ENCODE measurements around the gene KIAA0825. TPM values are rescaled to one million over a fixed set of nuclear protein-coding genes. Genes with fewer than 3 reads are reported as not detected.

Gene KIAA0825
- total RNA-seq, 3 donors from 2014 or later (not counting 1 experiment from before 2014, with no cell fraction given) = 2.4 to 5.0 (median 4.8) TPM

DNA sequence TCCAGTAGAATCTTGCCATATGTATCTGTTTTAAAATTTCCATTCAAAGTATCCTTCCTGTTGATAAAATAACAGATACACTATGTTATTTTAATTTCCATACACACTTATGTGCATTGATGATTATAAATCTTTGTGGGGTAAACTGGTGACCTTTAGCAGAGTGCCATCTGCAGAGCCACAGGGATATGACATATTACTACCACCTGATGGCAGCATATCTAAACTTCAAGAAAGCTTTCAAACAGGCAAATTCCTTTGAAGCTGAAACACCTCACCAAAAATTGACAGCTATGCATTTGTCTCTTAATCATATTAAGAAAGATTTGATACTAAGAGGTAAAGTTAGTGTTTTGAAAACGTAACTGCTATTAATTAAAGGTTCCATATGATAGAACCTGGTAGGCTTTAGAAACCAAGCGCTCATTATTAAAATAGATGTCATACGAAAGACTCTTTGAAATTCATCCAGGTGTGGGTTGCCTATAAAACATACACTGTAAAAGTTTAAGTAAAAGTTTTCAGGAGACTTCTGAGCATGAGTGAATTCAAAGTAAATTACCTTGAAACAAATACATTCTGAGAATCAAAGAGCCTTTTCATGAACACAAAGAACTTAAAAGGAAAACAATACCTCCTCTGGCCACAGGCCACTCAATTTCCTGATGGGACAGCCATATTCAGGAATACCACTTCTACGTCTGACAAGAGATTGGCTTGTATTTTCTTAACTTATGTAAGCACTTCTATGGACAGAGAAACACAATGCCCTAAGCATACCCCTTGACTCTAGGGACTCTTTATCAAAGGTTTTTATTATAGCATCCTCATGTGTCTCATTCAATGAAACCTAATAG, 93.3 kb downstream of the KIAA0825 start:
- Mint-ChIP-seq H3K4me1 (no peaks in the 10 kb centered on the region), H3K4me3 (no peak overlapping the region), H3K36me3 (no peaks in the 10 kb centered on the region), H3K27ac (no peak overlapping the region), H3K9me3 (no peaks in the 10 kb centered on the region), H3K27me3 (ENCODE audit: low read depth in 2 of 2) (no peaks in the 10 kb centered on the region)
- TF ChIP-seq, protein P1, sequence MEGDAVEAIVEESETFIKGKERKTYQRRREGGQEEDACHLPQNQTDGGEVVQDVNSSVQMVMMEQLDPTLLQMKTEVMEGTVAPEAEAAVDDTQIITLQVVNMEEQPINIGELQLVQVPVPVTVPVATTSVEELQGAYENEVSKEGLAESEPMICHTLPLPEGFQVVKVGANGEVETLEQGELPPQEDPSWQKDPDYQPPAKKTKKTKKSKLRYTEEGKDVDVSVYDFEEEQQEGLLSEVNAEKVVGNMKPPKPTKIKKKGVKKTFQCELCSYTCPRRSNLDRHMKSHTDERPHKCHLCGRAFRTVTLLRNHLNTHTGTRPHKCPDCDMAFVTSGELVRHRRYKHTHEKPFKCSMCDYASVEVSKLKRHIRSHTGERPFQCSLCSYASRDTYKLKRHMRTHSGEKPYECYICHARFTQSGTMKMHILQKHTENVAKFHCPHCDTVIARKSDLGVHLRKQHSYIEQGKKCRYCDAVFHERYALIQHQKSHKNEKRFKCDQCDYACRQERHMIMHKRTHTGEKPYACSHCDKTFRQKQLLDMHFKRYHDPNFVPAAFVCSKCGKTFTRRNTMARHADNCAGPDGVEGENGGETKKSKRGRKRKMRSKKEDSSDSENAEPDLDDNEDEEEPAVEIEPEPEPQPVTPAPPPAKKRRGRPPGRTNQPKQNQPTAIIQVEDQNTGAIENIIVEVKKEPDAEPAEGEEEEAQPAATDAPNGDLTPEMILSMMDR (IDR thresholded peaks at IDR 0.05) = peak; percentile 66
- Histone ChIP-seq H3K27me3 (ENCODE audit: control insufficient read depth, insufficient read depth, low read length) (no peaks in the 10 kb centered on the region), H3K4me3 (ENCODE audit: low read length) (no peak overlapping the region), H3K36me3 (ENCODE audit: control insufficient read depth, insufficient read depth, low read length) (no peaks in the 10 kb centered on the region), H3K4me1 (ENCODE audit: control insufficient read depth, insufficient read depth, low read length) (no peaks in the 10 kb centered on the region), H3K27ac (ENCODE audit: low read length) (no peak overlapping the region), H3K9me3 (ENCODE audit: control insufficient read depth, insufficient read depth, low read length) (no peaks in the 10 kb centered on the region)
- DNase-seq (peak in 1 of 2 donors; percentile 70), ATAC-seq (peak; percentile 57 to 73 (median 72))
- intact Hi-C loops (cut with micrococcal nuclease) = loop anchor here (1.0 kb wide), 3 partner anchors 168 to 325 kb away; no protein-coding TSS in a partner anchor
- WGBS (ENCODE audit: insufficient coverage) = 88% methylated on average over 2 of the region's 4 CpGs

DNA sequence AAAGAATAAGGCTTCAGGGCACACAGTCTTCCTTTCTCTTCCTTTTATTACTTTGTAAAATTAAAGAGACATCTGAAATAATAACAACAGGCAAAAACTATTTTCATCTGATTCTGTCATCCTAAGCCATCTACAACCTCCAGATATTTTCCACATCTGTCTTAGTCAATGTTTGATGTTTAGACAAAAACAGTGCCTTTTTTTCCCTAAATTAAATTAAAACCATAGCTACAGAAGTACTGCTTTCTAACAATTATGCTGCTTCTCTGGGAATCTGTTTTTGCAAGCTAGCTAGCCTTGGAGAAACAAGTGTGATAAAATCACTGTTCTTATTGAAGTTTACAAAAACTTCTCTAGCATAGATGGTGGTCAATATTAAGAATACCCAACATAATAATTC, 95.4 kb downstream of the KIAA0825 start:
- Mint-ChIP-seq H3K27me3 (ENCODE audit: low read depth in 2 of 2) (no peaks in the 10 kb centered on the region), H3K4me1 (no peaks in the 10 kb centered on the region), H3K4me3 (no peak overlapping the region), H3K27ac (no peak overlapping the region), H3K9me3 (no peaks in the 10 kb centered on the region), H3K36me3 (no peaks in the 10 kb centered on the region)
- Histone ChIP-seq H3K4me1 (ENCODE audit: control insufficient read depth, insufficient read depth, low read length) (no peaks in the 10 kb centered on the region), H3K36me3 (ENCODE audit: control insufficient read depth, insufficient read depth, low read length) (no peaks in the 10 kb centered on the region), H3K9me3 (ENCODE audit: control insufficient read depth, insufficient read depth, low read length) (no peaks in the 10 kb centered on the region), H3K4me3 (ENCODE audit: low read length) (no peak overlapping the region), H3K27me3 (ENCODE audit: control insufficient read depth, insufficient read depth, low read length) (no peaks in the 10 kb centered on the region), H3K27ac (ENCODE audit: low read length) (no peak overlapping the region)
- ATAC-seq (no peak), DNase-seq (no peak)
- intact Hi-C loops (cut with micrococcal nuclease) = no loop called here
- TF ChIP-seq, protein P1 (IDR thresholded peaks at IDR 0.05) = no peak

DNA sequence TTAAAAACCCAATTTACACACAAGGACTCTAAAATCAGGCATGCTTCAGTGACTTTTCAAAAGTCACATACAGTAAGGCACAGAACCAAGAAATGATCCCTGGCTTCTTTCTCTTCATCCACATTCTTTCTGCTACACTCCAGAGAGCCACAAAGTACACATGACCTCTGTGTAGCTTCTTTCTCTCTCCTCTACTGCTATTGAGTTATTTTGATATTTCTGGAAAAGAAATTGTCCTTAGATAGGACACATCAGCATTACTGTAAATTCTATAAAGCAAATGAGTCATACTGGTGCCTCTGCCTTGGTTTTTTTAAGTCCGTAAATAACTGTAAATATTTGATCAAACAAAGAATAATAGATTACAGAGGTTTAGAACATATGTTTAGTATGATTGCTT, 96.3 kb downstream of the KIAA0825 start:
- ATAC-seq (no peak), DNase-seq (no peak)
- Mint-ChIP-seq H3K4me1 (no peaks in the 10 kb centered on the region), H3K9me3 (no peaks in the 10 kb centered on the region), H3K27me3 (ENCODE audit: low read depth in 2 of 2) (no peaks in the 10 kb centered on the region), H3K36me3 (no peaks in the 10 kb centered on the region), H3K4me3 (no peak overlapping the region), H3K27ac (no peak overlapping the region)
- no peaks in the 10 kb centered on the region for H3K9me3 ChIP-seq (ENCODE audit: control insufficient read depth, insufficient read depth, low read length)
- no peaks in the 10 kb centered on the region for H3K36me3 ChIP-seq (ENCODE audit: control insufficient read depth, insufficient read depth, low read length)
- H3K4me3 ChIP-seq (ENCODE audit: low read length) = no peak overlapping the region
- H3K27ac ChIP-seq (ENCODE audit: low read length) = no peak overlapping the region
- no CpG with 5 or more reads among the region's 1 CpG for WGBS (ENCODE audit: insufficient coverage)
- TF ChIP-seq, protein P1 (IDR thresholded peaks at IDR 0.05) = no peak
- intact Hi-C loops (cut with micrococcal nuclease) = no loop called here
- no peaks in the 10 kb centered on the region for H3K4me1 ChIP-seq (ENCODE audit: control insufficient read depth, insufficient read depth, low read length)
- no peaks in the 10 kb centered on the region for H3K27me3 ChIP-seq (ENCODE audit: control insufficient read depth, insufficient read depth, low read length)

Data from natural killer cell (primary cell).